H9 (cell line): ENCODE results near the gene DNAH11. TPM values are rescaled to one million over a fixed set of nuclear protein-coding genes. Genes with fewer than 3 reads are reported as not detected.
"Not testable (repeated sequence)": the region's sequence is repeated elsewhere in the genome, so short reads cannot be mapped to it uniquely, and the experiment has no call there.

ENCODE experiments used
- DNase-seq: peaks from one replicate; pipeline ENCODE4 v3.0.0-alpha.2; 2017
- H2AFZ ChIP-seq: one replicate; pipeline ENCODE4 v1.6.1; 2013; ENCODE audit warnings: mild to moderate bottlenecking, low read length, control low read depth, moderate library complexity
- H2AK5ac ChIP-seq: 2 replicates; pipeline ENCODE4 v1.6.1; 2013; ENCODE audit warnings: low read length, control low read depth, mixed read lengths; ENCODE audit not compliant: insufficient read length
- H2BK120ac ChIP-seq: one replicate; pipeline ENCODE4 v1.6.1; 2013; ENCODE audit warnings: low read depth, mild to moderate bottlenecking, low read length, control low read depth, inconsistent platforms; ENCODE audit not compliant: poor library complexity, severe bottlenecking
- H2BK12ac ChIP-seq: 2 replicates; pipeline ENCODE4 v1.6.1; 2013; ENCODE audit warnings: low read length, control low read depth, mixed read lengths, low read depth; ENCODE audit not compliant: insufficient read length
- H2BK15ac ChIP-seq: 2 replicates; pipeline ENCODE4 v1.6.1; 2013; ENCODE audit warnings: low read depth, low read length, control low read depth
- H2BK20ac ChIP-seq: one replicate; pipeline ENCODE4 v1.6.1; 2013; ENCODE audit warnings: low read depth, mild to moderate bottlenecking, low read length, control low read depth, inconsistent platforms; ENCODE audit not compliant: poor library complexity, severe bottlenecking
- H2BK5ac ChIP-seq: 2 replicates; pipeline ENCODE4 v1.6.1; 2013; ENCODE audit warnings: low read length, control low read depth, mixed read lengths; ENCODE audit not compliant: insufficient read length
- H3K14ac ChIP-seq: 2 replicates; pipeline ENCODE4 v1.6.1; 2013; ENCODE audit warnings: low read length, control low read depth; ENCODE audit not compliant: insufficient read depth
- H3K18ac ChIP-seq: 2 replicates; pipeline ENCODE4 v1.6.1; 2013; ENCODE audit warnings: low read depth, mild to moderate bottlenecking, mixed read lengths, low read length, control low read depth; ENCODE audit not compliant: insufficient read length
- H3K23ac ChIP-seq: 2 replicates; pipeline ENCODE4 v1.6.1; 2013; ENCODE audit warnings: low read length, control low read depth, mixed read lengths, low read depth; ENCODE audit not compliant: insufficient read length
- H3K23me2 ChIP-seq: 2 replicates; pipeline ENCODE4 v1.6.1; 2013; ENCODE audit warnings: low read depth, mild to moderate bottlenecking, mixed read lengths, low read length, control low read depth; ENCODE audit not compliant: insufficient read length, poor library complexity, severe bottlenecking
- H3K27ac ChIP-seq: 2 replicates; pipeline ENCODE4 v1.5.1; 2013; ENCODE audit warnings: low read length, control low read depth, mixed read lengths, low read depth; ENCODE audit not compliant: insufficient read length
- H3K27me3 ChIP-seq: 2 replicates; pipeline ENCODE4 v1.6.1; 2013; ENCODE audit warnings: low read length, control low read depth, inconsistent platforms; ENCODE audit not compliant: insufficient read depth
- H3K4ac ChIP-seq: 2 replicates; pipeline ENCODE4 v1.6.1; 2013; ENCODE audit warnings: low read depth, mild to moderate bottlenecking, control low read depth, inconsistent platforms, low read length, moderate library complexity
- H3K4me1 ChIP-seq: 2 replicates; pipeline ENCODE4 v1.6.1; 2013; ENCODE audit warnings: low read length, control low read depth, inconsistent platforms; ENCODE audit not compliant: insufficient read depth
- H3K4me2 ChIP-seq: 2 replicates; pipeline ENCODE4 v1.6.1; 2013; ENCODE audit warnings: low read length, control low read depth, mixed read lengths; ENCODE audit not compliant: insufficient read length, insufficient read depth
- H3K56ac ChIP-seq: 2 replicates; pipeline ENCODE4 v1.6.1; 2013; ENCODE audit warnings: low read depth, mild to moderate bottlenecking, mixed read lengths, low read length, control low read depth; ENCODE audit not compliant: insufficient read length
- H3K79me1 ChIP-seq: 2 replicates; pipeline ENCODE4 v1.6.1; 2013; ENCODE audit warnings: low read depth, mild to moderate bottlenecking, moderate library complexity, low read length, control low read depth, inconsistent platforms; ENCODE audit not compliant: insufficient read depth, poor library complexity, severe bottlenecking
- H3K79me2 ChIP-seq: 2 replicates; pipeline ENCODE4 v1.6.1; 2013; ENCODE audit warnings: low read length, control low read depth, inconsistent platforms; ENCODE audit not compliant: insufficient read depth
- H3K9ac ChIP-seq: 2 replicates; pipeline ENCODE4 v1.6.1; 2013; ENCODE audit warnings: low read length, control low read depth, mixed read lengths; ENCODE audit not compliant: insufficient read length; ENCODE audit errors: extremely low read depth
- H3K9me3 ChIP-seq: one replicate; pipeline ENCODE4 v1.6.1; 2013; ENCODE audit warnings: low read depth, low read length, inconsistent platforms; ENCODE audit not compliant: control insufficient read depth
- H3T11ph ChIP-seq: one replicate; pipeline ENCODE4 v1.6.1; 2013; ENCODE audit warnings: mild to moderate bottlenecking, low read length, control low read depth, inconsistent platforms
- H4K20me1 ChIP-seq: one replicate; pipeline ENCODE4 v1.6.1; 2013; ENCODE audit not compliant: control insufficient read depth, insufficient read length, insufficient read depth
- H4K5ac ChIP-seq: 2 replicates; pipeline ENCODE4 v1.6.1; 2013; ENCODE audit warnings: low read depth, mild to moderate bottlenecking, mixed read lengths, low read length, control low read depth; ENCODE audit not compliant: insufficient read length
- H4K8ac ChIP-seq: replicated peaks from 2 replicates; pipeline ENCODE4 v1.6.1; 2013; ENCODE audit warnings: low read length, control low read depth, mixed read lengths, low read depth; ENCODE audit not compliant: insufficient read length
- H4K91ac ChIP-seq: 2 replicates; pipeline ENCODE4 v1.6.1; 2013; ENCODE audit warnings: low read depth, mild to moderate bottlenecking, moderate library complexity, mixed read lengths, low read length, control low read depth; ENCODE audit not compliant: insufficient read length
- H3K27ac Mint-ChIP-seq, 3 experiments: 2 replicates in 2 of 3; 3 replicates in 1 of 3; pipeline ENCODE4 v1.8.0; 2020 to 2021; ENCODE audit warnings: mixed read lengths in 3 of 3, mild to moderate bottlenecking in 1 of 3, moderate library complexity in 1 of 3
- H3K27me3 Mint-ChIP-seq: 2 replicates; pipeline ENCODE4 v1.8.0; 2021; ENCODE audit warnings: low read depth, mild to moderate bottlenecking, moderate library complexity, mixed read lengths
- H3K36me3 Mint-ChIP-seq, 3 experiments: 2 replicates in 2 of 3; 3 replicates in 1 of 3; pipeline ENCODE4 v1.8.0; 2020 to 2021; ENCODE audit warnings: low read depth in 3 of 3, mixed read lengths in 3 of 3; ENCODE audit not compliant: insufficient read depth in 1 of 3
- H3K4me1 Mint-ChIP-seq, 2 experiments: 2 replicates each; pipeline ENCODE4 v1.8.0; 2020; ENCODE audit warnings: mixed read lengths in 2 of 2
- H3K4me3 Mint-ChIP-seq, 2 experiments: 2 replicates in 1 of 2; 3 replicates in 1 of 2; pipeline ENCODE4 v1.8.0; 2020 to 2021; ENCODE audit warnings: mild to moderate bottlenecking in 2 of 2, mixed read lengths in 2 of 2, moderate library complexity in 1 of 2
- H3K9me3 Mint-ChIP-seq, 2 experiments: 2 replicates in 1 of 2; 3 replicates in 1 of 2; pipeline ENCODE4 v1.8.0; 2020; ENCODE audit warnings: mild to moderate bottlenecking in 2 of 2, mixed read lengths in 2 of 2, moderate library complexity in 1 of 2
- CTCF ChIP-seq: fragments of 200-600 bp; sonication (generic); conservative IDR thresholded peaks from 3 replicates; pipeline ENCODE4 v1.8.0; 2021; ENCODE audit warnings: antibody characterized with exemption, mild to moderate bottlenecking
- WGBS: extraction: QIAGEN DNeasy Blood & Tissue Kit; methylation state at CpG from one replicate; pipeline ENCODE4 v1.1.7; 2013; ENCODE audit warnings: missing lambda C conversion rate, low lambda C conversion rate, mixed read lengths; ENCODE audit not compliant: insufficient read length; ENCODE audit errors: extremely low coverage; 5-methylcytosine and 5-hydroxymethylcytosine counted together
- total RNA-seq: library from RNA; stranded (reverse); gene quantifications from 2 replicates; pipeline ENCODE4 v1.2.1, GENCODE V29; 2021

DNAH11 gene
- total RNA-seq, 1 experiment from 2014 or later = 2.5 TPM

GRCh38 chr7:21851559-21851967 is 308.7 kb downstream of the DNAH11 start:
- Histone ChIP-seq H3K23me2 (no peaks in the 10 kb centered on the region), H3K27ac (no peak overlapping the region), H4K91ac (no peak overlapping the region), H3K23ac (no peak overlapping the region), H3K14ac (no peak overlapping the region), H2AFZ (no peak overlapping the region), H3K4me1 (no peaks in the 10 kb centered on the region), H3K4me2 (no peak overlapping the region), H2BK120ac (no peak overlapping the region), H2BK5ac (no peak overlapping the region), H2BK20ac (no peak overlapping the region), H2BK12ac (no peak overlapping the region), H4K5ac (no peak overlapping the region), H4K8ac (no peak overlapping the region), H3K9me3 (no peaks in the 10 kb centered on the region), H3T11ph (no peak overlapping the region), H4K20me1 (no peaks in the 10 kb centered on the region), H2AK5ac (no peak overlapping the region), H3K79me2 (no peaks in the 10 kb centered on the region), H3K79me1 (no peaks in the 10 kb centered on the region), H3K4ac (no peak overlapping the region), H3K9ac (no peak overlapping the region), H2BK15ac (no peak overlapping the region), H3K18ac (no peak overlapping the region), H3K56ac (no peak overlapping the region), H3K27me3 (no peaks in the 10 kb centered on the region)
- no peak for DNase-seq
- Mint-ChIP-seq H3K27ac (no peak overlapping the region; a peak in 1 of 7 replicates), H3K36me3 (peaks cover 0 to 6% (median 3%) of the 10 kb centered on the region in 3 experiments; a peak in 3 of 7 replicates), H3K4me1 (peaks cover 0 to 4% of the 10 kb centered on the region in 2 experiments; a peak in 1 of 4 replicates), H3K9me3 (peaks cover 3 to 4% of the 10 kb centered on the region in 2 experiments; a peak in 2 of 5 replicates), H3K4me3 (no peak overlapping the region), H3K27me3 (no peaks in the 10 kb centered on the region)
- WGBS = no CpG with 5 or more reads among the region's 6 CpGs
- TF ChIP-seq CTCF = no peak

- H3K79me1 ChIP-seq, H3K56ac ChIP-seq, H3K9me3 Mint-ChIP-seq, H3K79me2 ChIP-seq, H2AFZ ChIP-seq, H2AK5ac ChIP-seq, H3K23ac ChIP-seq, H3K9me3 ChIP-seq, H4K5ac ChIP-seq, H3K27me3 ChIP-seq, H3K27ac ChIP-seq, H3K23me2 ChIP-seq, H4K91ac ChIP-seq, H3K4ac ChIP-seq, H2BK20ac ChIP-seq, H3K36me3 Mint-ChIP-seq, H4K20me1 ChIP-seq, H3K14ac ChIP-seq, H2BK5ac ChIP-seq, H2BK12ac ChIP-seq, H3T11ph ChIP-seq, H3K18ac ChIP-seq, H2BK15ac ChIP-seq, DNase-seq, H3K27me3 Mint-ChIP-seq, H3K4me2 ChIP-seq, H4K8ac ChIP-seq, H2BK120ac ChIP-seq, H3K9ac ChIP-seq: not testable (repeated sequence)
- Mint-ChIP-seq H3K4me3 (peak overlapping the region in 1 of 2 experiments; percentile 29; a peak in 2 of 5 replicates), H3K27ac (peak overlapping the region; percentile 49 to 89 (median 50); a peak in 6 of 7 replicates), H3K4me1 (peaks cover 56 to 59% of the 10 kb centered on the region in 2 experiments)
- no CpG with 5 or more reads among the region's 7 CpGs for WGBS
- peaks cover 26% of the 10 kb centered on the region; the same call in 1 of the 2 replicates for H3K4me1 ChIP-seq
Measured at GRCh38 chr7:21865631-21866204, 322.9 kb downstream of the DNAH11 start.
